GM06990 (cell line): ENCODE results near the gene TMEM125.

Source experiments
- DNase-seq: peaks from one replicate; pipeline ENCODE4 v3.0.0-alpha.2; 2011; ENCODE audit not compliant: insufficient read length; ENCODE audit errors: extremely low read depth
- H3K27me3 ChIP-seq: replicated peaks from 2 replicates; pipeline ENCODE4 v1.6.0; 2011; ENCODE audit warnings: low read length; ENCODE audit not compliant: control insufficient read depth, insufficient read depth
- H3K36me3 ChIP-seq: 2 replicates; pipeline ENCODE4 v1.5.1; 2011; ENCODE audit warnings: low read length; ENCODE audit not compliant: control insufficient read depth, insufficient read depth
- H3K4me3 ChIP-seq: replicated peaks from 2 replicates; pipeline ENCODE4 v1.5.1; 2011; ENCODE audit warnings: low read depth, mild to moderate bottlenecking, control low read depth, low read length
- CTCF ChIP-seq: IDR thresholded peaks from 2 replicates; pipeline ENCODE4 v1.5.1; 2011; ENCODE audit warnings: low read length, control low read depth, mild to moderate bottlenecking, inconsistent platforms; ENCODE audit not compliant: insufficient read depth, poor library complexity, severe bottlenecking

Gene TMEM125

GRCh38 chr1:43293176-43293575 is 23.4 kb downstream of the TMEM125 start:
- no peak for TF ChIP-seq CTCF
- Histone ChIP-seq H3K36me3 (no peaks in the 10 kb centered on the region), H3K27me3 (no peaks in the 10 kb centered on the region), H3K4me3 (no peak overlapping the region)
- DNase-seq, result no peak

- no peak overlapping the region for H3K4me3 ChIP-seq
- H3K27me3 ChIP-seq, result no peaks in the 10 kb centered on the region
- no peak for TF ChIP-seq CTCF
- no peaks in the 10 kb centered on the region for H3K36me3 ChIP-seq
- no peak for DNase-seq
These were observed 24.3 kb downstream of the TMEM125 start for GRCh38 chr1:43293896-43294760.

- Histone ChIP-seq H3K4me3 (no peak overlapping the region), H3K27me3 (no peaks in the 10 kb centered on the region), H3K36me3 (no peaks in the 10 kb centered on the region)
- no peak for DNase-seq
- no peak for TF ChIP-seq CTCF
These were observed 25.0 kb downstream of the TMEM125 start for GRCh38 chr1:43294761-43295160.

- H3K4me3 ChIP-seq, result no peak overlapping the region
- TF ChIP-seq CTCF, result no peak
- DNase-seq, result no peak
These were observed 26.4 kb downstream of the TMEM125 start for GRCh38 chr1:43296207-43296606.

GRCh38 chr1:43298055-43298454 is 28.3 kb downstream of the TMEM125 start:
- Histone ChIP-seq H3K27me3 (no peaks in the 10 kb centered on the region), H3K36me3 (no peaks in the 10 kb centered on the region), H3K4me3 (no peak overlapping the region)
- no peak for DNase-seq
- TF ChIP-seq CTCF, result no peak

More at GRCh38 chr1:43296207-43296606, 26.4 kb downstream of the TMEM125 start:
- H3K27me3 ChIP-seq, result no peaks in the 10 kb centered on the region
- H3K36me3 ChIP-seq, result no peaks in the 10 kb centered on the region

- no peak for DNase-seq
- TF ChIP-seq CTCF, result no peak
- no peaks in the 10 kb centered on the region for H3K36me3 ChIP-seq
- no peak overlapping the region for H3K4me3 ChIP-seq
- no peaks in the 10 kb centered on the region; the same call in 1 of the 2 replicates for H3K27me3 ChIP-seq
These were observed 29.3 kb downstream of the TMEM125 start for GRCh38 chr1:43299101-43299500.
